GM18907 (cell line): ENCODE measurements around the gene SHMT1.
"Not testable (repeated sequence)": the region's sequence is repeated elsewhere in the genome, so short reads cannot be mapped to it uniquely, and the experiment has no call there.

Experiments used
- ATAC-seq: cut with Tn5 transposase; IDR thresholded peaks from one replicate; pipeline ENCODE4 v1.9.1; 2021; ENCODE audit warnings: mild to moderate bottlenecking, moderate library complexity; ENCODE audit not compliant: unreplicated experiment

Gene SHMT1

GRCh38 chr17:18300725-18301480 lies 62.4 kb downstream of the SHMT1 start:
- no peak for ATAC-seq

DNA sequence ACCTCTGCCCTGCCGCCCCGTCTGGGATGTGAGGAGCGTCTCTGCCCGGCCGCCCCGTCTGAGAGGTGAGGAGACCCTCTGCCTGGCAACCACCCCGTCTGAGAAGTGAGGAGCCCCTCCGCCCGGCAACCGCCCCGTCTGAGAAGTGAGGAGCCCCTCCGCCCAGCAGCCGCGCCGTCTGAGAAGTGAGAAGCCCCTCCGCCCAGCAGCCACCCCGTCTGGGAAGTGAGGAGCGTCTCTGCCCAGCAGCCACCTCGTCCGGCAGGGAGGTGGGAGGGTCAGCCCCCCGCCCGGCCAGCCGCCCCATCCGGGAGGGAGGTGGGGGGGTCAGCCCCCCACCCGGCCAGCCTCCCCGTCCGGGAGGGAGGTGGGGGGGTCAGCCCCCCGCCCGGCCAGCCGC lies 65.3 kb downstream of the SHMT1 start:
- ATAC-seq, result not testable (repeated sequence)

GRCh38 chr17:18291718-18292540 lies 71.4 kb downstream of the SHMT1 start:
- no peak for ATAC-seq

GRCh38 chr17:18285296-18285695 lies 78.1 kb downstream of the SHMT1 start:
- ATAC-seq, result no peak

DNA sequence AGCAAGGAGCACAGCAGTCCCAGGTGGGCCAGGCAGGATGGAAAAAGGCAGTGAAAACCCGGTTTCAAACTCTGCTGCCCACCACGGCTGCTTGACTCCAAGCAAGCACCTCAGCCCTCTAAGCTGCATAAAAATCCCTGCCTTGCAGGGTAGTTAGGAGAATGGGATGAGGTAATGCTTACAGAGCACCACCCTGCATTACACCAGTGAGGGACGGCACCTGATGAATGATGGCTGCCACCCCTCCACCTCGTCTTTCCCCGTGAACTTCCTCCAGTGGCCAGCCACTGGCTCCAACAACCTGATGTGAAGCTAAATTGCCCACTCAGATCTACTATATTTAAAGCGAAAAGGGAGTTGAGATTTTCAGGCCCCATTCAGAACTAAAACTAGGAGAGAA lies 81.6 kb downstream of the SHMT1 start:
- ATAC-seq, result no peak

- ATAC-seq, result no peak
Measured at GRCh38 chr17:18280766-18281371, 82.5 kb downstream of the SHMT1 start.

DNA sequence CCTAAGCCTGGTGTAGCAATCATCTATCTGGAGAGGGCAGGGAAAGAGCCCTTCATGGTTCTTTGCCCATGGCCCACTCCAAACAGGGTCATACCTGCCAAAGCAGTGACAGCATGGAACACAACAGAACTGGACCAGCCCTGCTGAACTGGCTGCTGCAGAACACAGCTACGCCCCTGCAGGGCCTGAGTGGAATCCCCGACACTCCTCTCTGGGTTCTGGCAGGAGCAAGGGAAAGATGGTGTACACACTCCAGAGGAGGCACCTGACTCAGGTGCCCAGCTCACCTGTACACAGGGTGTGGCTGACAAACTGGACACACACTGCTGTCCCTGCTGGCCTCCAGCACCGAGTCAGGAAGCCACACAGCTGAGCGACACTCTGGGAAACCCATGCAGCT lies 83.1 kb downstream of the SHMT1 start:
- ATAC-seq, result no peak

DNA sequence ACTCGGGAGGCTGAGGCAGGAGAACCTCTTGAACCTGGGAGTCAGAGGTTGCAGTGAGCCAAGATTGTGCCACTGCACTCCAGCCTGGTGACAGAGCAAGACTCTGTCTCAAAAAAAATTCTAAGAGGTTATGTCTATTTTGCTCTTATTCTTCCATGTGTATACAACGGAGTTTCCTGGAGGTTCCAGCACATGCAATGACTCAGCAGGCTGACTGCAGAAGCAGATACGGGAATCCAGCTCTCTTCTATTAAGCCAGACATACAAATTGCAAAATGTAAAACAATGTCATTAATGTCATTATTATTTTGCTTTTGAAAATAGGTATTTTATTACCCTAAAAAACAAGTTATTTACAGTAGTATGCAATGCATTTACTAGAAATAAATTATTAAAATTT lies 84.5 kb downstream of the SHMT1 start:
- no peak for ATAC-seq
